ENCODE measurements around the gene ARPC2. TPM values are rescaled to one million over a fixed set of nuclear protein-coding genes. Genes with fewer than 3 reads are reported as not detected.

The ARPC2 gene
- total and polyA plus RNA-seq, 2 of the 13 experiments (the other 11 are each of a cell fraction or from before 2014, with no cell fraction given), result 168 to 303 TPM

- TF ChIP-seq CEBPZ (IDR thresholded peaks at IDR 0.05; ENCODE audit: low read length) (no peak), NR2F1 (CRISPR knock-in tag; IDR thresholded peaks at IDR 0.05) (no peak), ZNF274 (CRISPR knock-in tag; IDR thresholded peaks at IDR 0.05) (no peak), NFAT5 (CRISPR knock-in tag; IDR thresholded peaks at IDR 0.05) (no peak), ZNF672 (CRISPR knock-in tag; IDR thresholded peaks at IDR 0.05) (no peak)
These were observed 28.5 kb upstream of the ARPC2 start (continued) for GRCh38 chr2:218188528-218188927.
